Spleen (tissue), 11 donors: Measurements from ENCODE around the gene PGBD5. TPM values are rescaled to one million over a fixed set of nuclear protein-coding genes. Genes with fewer than 3 reads are reported as not detected.

Source experiments
- DNase-seq: peaks from one replicate; pipeline ENCODE4 v3.0.0-alpha.2; 2020
- H3K27ac ChIP-seq, 8 donors: fragments of 200-600 bp; sonication (generic) in 7 of 8; 1 replicate in 4 of 8; 2 replicates in 4 of 8; pipeline versions ENCODE4 v1.5.0 to v1.8.0; 2016 to 2021; ENCODE audit warnings: inconsistent platforms in 4 of 8, mild to moderate bottlenecking in 4 of 8, moderate library complexity in 1 of 8
- H3K27me3 ChIP-seq, 7 donors: fragments of 200-600 bp; sonication (generic) in 6 of 7; replicated peaks in 1 of 7; 1 replicate in 4 of 7; 2 replicates in 3 of 7; pipeline versions ENCODE4 v1.5.0 to v1.8.0; 2016 to 2021; ENCODE audit warnings: inconsistent platforms in 3 of 7, mild to moderate bottlenecking in 1 of 7
- H3K36me3 ChIP-seq, 6 donors: fragments of 200-600 bp; sonication (generic) in 5 of 6; 1 replicate in 4 of 6; 2 replicates in 2 of 6; pipeline versions ENCODE4 v1.5.0 to v1.8.0; 2016 to 2021; ENCODE audit warnings: inconsistent platforms in 2 of 6
- H3K4me1 ChIP-seq, 6 donors: fragments of 200-600 bp; sonication (generic) in 5 of 6; 1 replicate in 3 of 6; 2 replicates in 3 of 6; pipeline versions ENCODE4 v1.5.0 to v1.8.0; 2016 to 2021; ENCODE audit warnings: inconsistent platforms in 3 of 6
- H3K4me3 ChIP-seq, 8 donors: fragments of 200-600 bp; sonication (generic) in 7 of 8; 1 replicate in 4 of 8; 2 replicates in 4 of 8; pipeline versions ENCODE4 v1.5.0 to v1.8.0; 2016 to 2021; ENCODE audit warnings: inconsistent platforms in 4 of 8, mild to moderate bottlenecking in 4 of 8, moderate library complexity in 2 of 8
- H3K9me3 ChIP-seq, 8 donors: fragments of 200-600 bp; sonication (generic) in 7 of 8; 1 replicate in 4 of 8; 2 replicates in 4 of 8; pipeline versions ENCODE4 v1.5.0 to v1.8.0; 2016 to 2021; ENCODE audit warnings: inconsistent platforms in 4 of 8
- CTCF ChIP-seq, 11 experiments: fragments of 200-600 bp in 7 of 11; fragments of 450-650 bp in 4 of 11; sonication (generic) in 4 of 11; IDR thresholded peaks in 8 of 11; conservative IDR thresholded peaks in 3 of 11; 1 replicate in 7 of 11; 2 replicates in 4 of 11; pipeline versions ENCODE4 v1.4.0 to v1.8.0; 2016 to 2021; ENCODE audit warnings: antibody characterized with exemption in 11 of 11, inconsistent platforms in 4 of 11, mild to moderate bottlenecking in 1 of 11
- POLR2A ChIP-seq, 3 donors: fragments of 450-650 bp; IDR thresholded peaks; one replicate each; pipeline ENCODE4 v1.5.1; 2017; ENCODE audit warnings: antibody characterized with exemption in 3 of 3, mild to moderate bottlenecking in 1 of 3
- POLR2AphosphoS5 ChIP-seq, 3 donors: sonication (generic); formaldehyde crosslinking; IDR thresholded peaks; one replicate each; pipeline ENCODE4 v1.5.1; 2017; ENCODE audit warnings: antibody characterized with exemption in 3 of 3
- WGBS, 5 donors: extraction: QIAGEN DNeasy Blood & Tissue Kit in 3 of 5; methylation state at CpG; one replicate each; pipeline versions ENCODE4 v1.1.5 to v1.1.7; 2013 to 2018; 5-methylcytosine and 5-hydroxymethylcytosine counted together
- intact Hi-C: fragments of 100-400 bp; cut with DNase I; formaldehyde crosslinking; loops from one replicate; pipeline ENCODE4 v1.15.0; 2023; ENCODE audit warnings: low total_unique reads
- polyA plus RNA-seq, 3 donors: library from polyadenylated mRNA; stranded (reverse); fragments of 200-250 nt; gene quantifications; one replicate each; pipeline ENCODE4 v1.2.1, GENCODE V29; 2013
- total RNA-seq, 7 donors: library from RNA; depleted of rRNA in 3 of 7; stranded (reverse); fragments of >200 nt in 3 of 7; fragmentation: NEBNext Ultra II Directional in 4 of 7; extraction: Animal tissue kit (Norgen Biotek cat#: 25700) in 4 of 7; gene quantifications; one replicate each; pipeline versions ENCODE4 v1.1.0 to v1.2.1, GENCODE V29; 2016 to 2021
- donor health status: healthy with polysubstance abuse.
- donor health status: DM: no; HTN: no; CAD: no; lungs with moderate emphysema.
- donor health status: DM: no; HTN: no; CAD: no.
- donor health status: Bipolar disorder and iron deficiency.
- donor health status: healthy.
- donor health status: DM: no; HTN: no; CAD: no.
- donor health status: DM: yes; HTN: yes; CAD: no.

Gene PGBD5
- total and polyA plus RNA-seq, 10 donors = 0.07 to 6.7 (median 3.0) TPM

GRCh38 chr1:230365723-230366307, 60.3 kb downstream of the PGBD5 start:
- TF ChIP-seq POLR2A (IDR thresholded peaks at IDR 0.05) (no peak), POLR2AphosphoS5 (IDR thresholded peaks at IDR 0.05) (no peak), CTCF (IDR thresholded peaks at IDR 0.05 in 8 of 11, conservative IDR thresholded peaks at IDR 0.05 in 3 of 11) (no peak)

GRCh38 chr1:230362949-230363348, 63.2 kb downstream of the PGBD5 start:
- TF ChIP-seq CTCF (IDR thresholded peaks at IDR 0.05 in 8 of 11, conservative IDR thresholded peaks at IDR 0.05 in 3 of 11) = no peak
- TF ChIP-seq POLR2A (IDR thresholded peaks at IDR 0.05) = no peak
- TF ChIP-seq POLR2AphosphoS5 (IDR thresholded peaks at IDR 0.05) = no peak
- no peaks in the 10 kb centered on the region for H3K4me1 ChIP-seq

More at GRCh38 chr1:230365723-230366307, 60.3 kb downstream of the PGBD5 start:
- no peak for DNase-seq
- Histone ChIP-seq H3K9me3 (peaks cover 0 to 2% (median 0%) of the 10 kb centered on the region in 8 donors), H3K27ac (no peak overlapping the region), H3K4me1 (no peaks in the 10 kb centered on the region), H3K27me3 (peaks cover 0 to 14% (median 0%) of the 10 kb centered on the region in 7 donors), H3K36me3 (no peaks in the 10 kb centered on the region), H3K4me3 (no peak overlapping the region)
- intact Hi-C loops = no loop called here
- 71 to 80% (median 74%) methylated on average over 3 of the region's 3 CpGs for whole genome bisulfite sequencing, 5 donors

GRCh38 chr1:230361941-230362340, 64.2 kb downstream of the PGBD5 start:
- Histone ChIP-seq H3K9me3 (peaks cover 0 to 5% (median 0%) of the 10 kb centered on the region in 8 donors), H3K36me3 (no peaks in the 10 kb centered on the region), H3K27me3 (peaks cover 0 to 14% (median 0%) of the 10 kb centered on the region in 7 donors), H3K27ac (no peak overlapping the region), H3K4me1 (no peaks in the 10 kb centered on the region), H3K4me3 (no peak overlapping the region)
- no peak for DNase-seq
- WGBS, 5 donors = 82 to 90% (median 87%) methylated on average over 6 to 10 of the region's 10 CpGs
- intact Hi-C loops = no loop called here
- TF ChIP-seq POLR2A (IDR thresholded peaks at IDR 0.05) (no peak), CTCF (IDR thresholded peaks at IDR 0.05 in 8 of 11, conservative IDR thresholded peaks at IDR 0.05 in 3 of 11) (no peak), POLR2AphosphoS5 (IDR thresholded peaks at IDR 0.05) (no peak)

More at GRCh38 chr1:230362949-230363348, 63.2 kb downstream of the PGBD5 start:
- no peak for DNase-seq
- H3K27me3 ChIP-seq = peaks cover 0 to 14% (median 0%) of the 10 kb centered on the region in 7 donors
- no peak overlapping the region for H3K4me3 ChIP-seq
- H3K9me3 ChIP-seq = peaks cover 0 to 5% (median 0%) of the 10 kb centered on the region in 8 donors
- no peak overlapping the region for H3K27ac ChIP-seq
- intact Hi-C loops = no loop called here
- no peaks in the 10 kb centered on the region for H3K36me3 ChIP-seq
- 83 to 96% (median 91%) methylated on average over 8 of the region's 8 CpGs for WGBS, 5 donors

- no peak for DNase-seq
- intact Hi-C loops = no loop called here
- Histone ChIP-seq H3K36me3 (no peaks in the 10 kb centered on the region), H3K27ac (no peak overlapping the region), H3K27me3 (peaks cover 0 to 9% (median 0%) of the 10 kb centered on the region in 7 donors), H3K9me3 (peaks cover 0 to 5% (median 0%) of the 10 kb centered on the region in 8 donors), H3K4me3 (no peak overlapping the region), H3K4me1 (no peaks in the 10 kb centered on the region)
- 64 to 80% (median 68%) methylated on average over 7 of the region's 7 CpGs for WGBS, 5 donors
- TF ChIP-seq POLR2A (IDR thresholded peaks at IDR 0.05) (no peak), POLR2AphosphoS5 (IDR thresholded peaks at IDR 0.05) (no peak), CTCF (IDR thresholded peaks at IDR 0.05 in 8 of 11, conservative IDR thresholded peaks at IDR 0.05 in 3 of 11) (no peak)
Measured at GRCh38 chr1:230359992-230360668, 66.0 kb downstream of the PGBD5 start.
